K562 (cell line): ENCODE data around the gene WDR18. TPM values are rescaled to one million over a fixed set of nuclear protein-coding genes. Genes with fewer than 3 reads are reported as not detected.

ENCODE experiments used
- ARHGAP35 ChIP-seq: fragments of 450-650 bp; IDR thresholded peaks from 2 replicates; pipeline ENCODE4 v1.6.1; 2018; ENCODE audit not compliant: partially characterized antibody
- ARID2 ChIP-seq: fragments of 450-650 bp; IDR thresholded peaks from 2 replicates; pipeline ENCODE4 v1.6.1; 2017; ENCODE audit warnings: antibody characterized with exemption, mild to moderate bottlenecking
- ATF7 ChIP-seq: fragments of 450-650 bp; IDR thresholded peaks from 2 replicates; pipeline ENCODE4 v1.7.1; 2014; ENCODE audit warnings: mild to moderate bottlenecking, moderate library complexity
- CBX8 ChIP-seq: fragments of 200-600 bp; sonication (generic); IDR thresholded peaks from 2 replicates; pipeline ENCODE4 v1.6.1; 2012; ENCODE audit warnings: borderline replicate concordance, mixed run types, low read depth, mild to moderate bottlenecking, moderate library complexity, mixed read lengths, low read length, control low read depth, inconsistent platforms; ENCODE audit not compliant: poor library complexity, severe bottlenecking; ENCODE audit errors: extremely low read depth
- CCNT2 ChIP-seq: IDR thresholded peaks from 2 replicates; pipeline ENCODE4 v1.6.1; 2011; ENCODE audit warnings: borderline replicate concordance, low read depth, mild to moderate bottlenecking, moderate library complexity, mixed read lengths, low read length; ENCODE audit not compliant: insufficient read length; ENCODE audit errors: extremely low read depth
- CREB1 ChIP-seq, 2 experiments: sonication (generic) in 1 of 2; formaldehyde crosslinking in 1 of 2; IDR thresholded peaks; 2 replicates each; pipeline versions ENCODE4 v1.6.1 to v1.8.0; 2012 to 2022; ENCODE audit warnings: inconsistent platforms in 1 of 2, mild to moderate bottlenecking in 1 of 2, missing genetic modification reagents in 1 of 2, moderate library complexity in 1 of 2
- DMBX1 ChIP-seq: fragments of 250-450 bp; sonication (Bioruptor Pico); IDR thresholded peaks from 2 replicates; pipeline ENCODE4 v1.8.0; 2022; ENCODE audit warnings: inconsistent platforms, mild to moderate bottlenecking, moderate library complexity, borderline replicate concordance
- FOXJ3 ChIP-seq: sonication (generic); formaldehyde crosslinking; IDR thresholded peaks from 2 replicates; pipeline ENCODE4 v1.4.0; 2020; ENCODE audit warnings: mild to moderate bottlenecking, missing genetic modification reagents
- HDGF ChIP-seq: fragments of 450-650 bp; IDR thresholded peaks from 2 replicates; pipeline ENCODE4 v1.6.1; 2016
- HIVEP1 ChIP-seq: fragments of 250-450 bp; sonication (Bioruptor Pico); IDR thresholded peaks from 2 replicates; pipeline ENCODE4 v1.4.0; 2020; ENCODE audit warnings: mild to moderate bottlenecking
- JUND ChIP-seq, 2 experiments: IDR thresholded peaks; 2 replicates in 1 of 2; 3 replicates in 1 of 2; pipeline ENCODE4 v1.6.1; 2011; ENCODE audit warnings: borderline replicate concordance in 2 of 2, low read depth in 2 of 2, low read length in 2 of 2, improper control_type of control experiment in 1 of 2, missing biosample characterization in 1 of 2, missing genetic modification characterization in 1 of 2, missing genetic modification reagents in 1 of 2
- KLF6 ChIP-seq: fragments of 250-450 bp; sonication (Bioruptor Pico); IDR thresholded peaks from 2 replicates; pipeline ENCODE4 v1.4.0; 2020; ENCODE audit warnings: mild to moderate bottlenecking, moderate library complexity, borderline replicate concordance
- MECOM ChIP-seq: fragments of 250-450 bp; sonication (Bioruptor Pico); IDR thresholded peaks from 2 replicates; pipeline ENCODE4 v1.8.0; 2022; ENCODE audit warnings: inconsistent platforms
- NR4A1 ChIP-seq, 2 experiments: fragments of 250-450 bp in 1 of 2; fragments of 450-650 bp in 1 of 2; sonication (Bioruptor Pico) in 1 of 2; IDR thresholded peaks; 2 replicates each; pipeline versions ENCODE4 v1.4.0 to v1.6.1; 2016 to 2020; ENCODE audit warnings: mild to moderate bottlenecking in 2 of 2, missing compliant biosample characterization in 1 of 2, missing genetic modification characterization in 1 of 2, moderate library complexity in 1 of 2
- PRMT5 ChIP-seq: sonication (generic); formaldehyde crosslinking; IDR thresholded peaks from 2 replicates; pipeline ENCODE4 v1.5.0; 2020; ENCODE audit warnings: missing genetic modification reagents
- SIRT6 ChIP-seq: IDR thresholded peaks from one replicate; pipeline ENCODE4 v1.6.1; 2012; ENCODE audit warnings: low read depth, mild to moderate bottlenecking, control low read depth, inconsistent platforms, low read length, moderate library complexity
- YBX1 ChIP-seq: fragments of 450-650 bp; IDR thresholded peaks from 2 replicates; pipeline ENCODE4 v1.7.1; 2016; ENCODE audit warnings: mild to moderate bottlenecking
- YY1 ChIP-seq, 3 experiments: IDR thresholded peaks; 2 replicates each; pipeline ENCODE4 v1.6.1; 2011; ENCODE audit warnings: low read length in 2 of 3, mild to moderate bottlenecking in 2 of 3, moderate library complexity in 2 of 3, borderline replicate concordance in 1 of 3, control low read depth in 1 of 3, low read depth in 1 of 3; ENCODE audit not compliant: insufficient read depth in 3 of 3, insufficient replicate concordance in 2 of 3, control insufficient read depth in 1 of 3, insufficient read length in 1 of 3; ENCODE audit errors: extremely low read depth in 1 of 3
- ZBTB17 ChIP-seq: fragments of 450-650 bp; formaldehyde crosslinking; IDR thresholded peaks from 2 replicates; pipeline ENCODE4 v1.4.0; 2020; ENCODE audit warnings: mild to moderate bottlenecking
- ZKSCAN8 ChIP-seq: fragments of 200-800 bp; sonication (Bioruptor generic); IDR thresholded peaks from 2 replicates; pipeline ENCODE4 v1.6.1; 2016; ENCODE audit warnings: missing genetic modification characterization, missing compliant biosample characterization
- ZNF232 ChIP-seq: sonication (generic); formaldehyde crosslinking; IDR thresholded peaks from 2 replicates; pipeline ENCODE4 v1.8.0; 2022; ENCODE audit warnings: mild to moderate bottlenecking, missing genetic modification reagents
- ZNF436 ChIP-seq: fragments of 250-450, 450-650 bp; sonication (Bioruptor Pico); formaldehyde crosslinking; IDR thresholded peaks from 2 replicates; pipeline ENCODE4 v1.7.0; 2020; ENCODE audit warnings: mild to moderate bottlenecking
- polyA plus RNA-seq, 8 experiments: library from polyadenylated mRNA; depleted of rRNA in 4 of 8; stranded (reverse) in 5 of 8; unstranded in 3 of 8; fragments of >200 nt; fragmentation: Nextera tagmentation in 2 of 8; fragmentation: Illumina TruSeq in 1 of 8; extraction: Ambion mirVana in 2 of 8; extraction: Trizol in 1 of 8; gene quantifications; 2 replicates each; pipeline versions ENCODE4 v1.2.1 to v1.2.3, GENCODE V29; 2011 to 2014; ENCODE audit warnings: inconsistent platforms in 1 of 8, missing spikeins in 1 of 8
- total RNA-seq, 7 experiments: library from RNA; depleted of rRNA in 6 of 7; stranded (reverse); fragments of >200 nt in 6 of 7; fragmentation: Illumina TruSeq in 2 of 7; extraction: Trizol in 2 of 7; gene quantifications; 2 replicates each; pipeline versions ENCODE4 v1.2.1 to v1.2.3, GENCODE V29; 2011 to 2021; ENCODE audit warnings: low replicate concordance in 1 of 7
- TF ChIP-seq, protein P1 (sequence below), 2 experiments: fragments of 450-650 bp; IDR thresholded peaks; 2 replicates each; pipeline ENCODE4 v1.6.1; 2018; ENCODE audit warnings: mild to moderate bottlenecking in 2 of 2, low read depth in 1 of 2; ENCODE audit not compliant: partially characterized antibody in 2 of 2

WDR18 gene
- total and polyA plus RNA-seq, 9 of the 15 experiments (the other 6 are each of a cell fraction or from before 2014, with no cell fraction given): 0.65 to 181 (median 30.1) TPM

DNA sequence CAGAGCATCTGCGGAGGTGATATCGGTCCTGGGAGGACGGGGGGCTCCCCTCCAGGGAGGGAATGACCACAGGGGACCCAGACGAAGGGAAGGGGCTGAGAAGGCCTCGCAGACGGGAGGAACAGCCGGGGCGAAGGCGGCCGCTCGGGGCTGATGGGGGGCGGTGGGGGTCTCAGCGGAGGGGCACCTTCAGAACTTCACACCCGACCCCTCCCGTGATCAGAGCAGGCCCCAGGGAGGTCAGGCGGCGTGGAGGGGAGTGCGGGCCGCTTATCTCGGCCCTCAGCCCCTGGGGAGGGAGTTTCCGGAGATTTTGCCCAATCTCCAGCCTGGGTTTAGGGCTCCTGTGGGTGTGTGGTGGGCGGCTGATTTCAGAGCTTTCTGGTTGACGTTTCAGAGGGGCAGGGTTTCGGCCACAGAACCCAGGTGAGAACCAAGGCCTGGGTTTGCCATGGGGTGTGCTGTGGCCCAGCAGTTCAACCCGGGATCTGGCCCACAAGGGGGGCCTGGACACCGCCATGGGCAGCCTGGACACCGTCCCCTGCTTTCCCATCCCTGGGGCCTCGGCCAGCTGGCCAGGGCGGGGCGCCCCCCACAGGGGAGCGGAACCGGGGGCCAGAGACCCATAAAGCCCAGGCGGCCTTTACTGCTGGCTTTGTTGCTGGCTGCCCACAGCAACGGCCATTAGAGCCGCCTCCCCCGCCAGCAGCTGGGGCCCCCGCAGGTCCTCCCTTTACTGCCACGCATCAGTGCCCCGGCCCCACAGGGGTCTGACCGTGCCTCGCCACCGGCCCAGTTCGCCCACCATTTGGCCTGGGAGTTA is 29.3 kb upstream of the WDR18 start (continued):
- 0 out of 2 replicates have a peak, but pooled peaks have one; percentile 18 for TF ChIP-seq JUND (IDR thresholded peaks at IDR 0.05; ENCODE audit: borderline replicate concordance, low read depth, low read length)
- peak; percentile 9; the same call in 1 of the 3 replicates for TF ChIP-seq JUND (tag; IDR thresholded peaks at IDR 0.05; ENCODE audit: borderline replicate concordance, low read depth, low read length)
- TF ChIP-seq MECOM: no peak
- TF ChIP-seq ARID2: no peak
- TF ChIP-seq CCNT2: peak; percentile 47
- TF ChIP-seq CREB1 (IDR thresholded peaks at IDR 0.05): no peak
- TF ChIP-seq CREB1 (CRISPR knock-in tag; IDR thresholded peaks at IDR 0.05): no peak
- TF ChIP-seq HDGF: no peak
- TF ChIP-seq DMBX1 (CRISPR knock-in tag): 0 out of 2 replicates have a peak, but pooled peaks have one; percentile 26
- peak; percentile 34 for TF ChIP-seq ZBTB17
- TF ChIP-seq KLF6 (CRISPR knock-in tag): no peak
- TF ChIP-seq ARHGAP35: no peak
- no peak for TF ChIP-seq CBX8
- TF ChIP-seq HIVEP1: no peak
- TF ChIP-seq YY1 (IDR thresholded peaks at IDR 0.05; ENCODE audit: borderline replicate concordance in 1 of 3, control insufficient read depth in 1 of 3, extremely low read depth in 1 of 3, insufficient read depth in 3 of 3, insufficient read length in 1 of 3, insufficient replicate concordance in 2 of 3, low read depth in 1 of 3, low read length in 2 of 3): peak in 2 of 3 experiments; percentile 23 to 38
- no peak for TF ChIP-seq NR4A1 (CRISPR knock-in tag; IDR thresholded peaks at IDR 0.05)
- no peak for TF ChIP-seq NR4A1 (tag; IDR thresholded peaks at IDR 0.05)
- TF ChIP-seq FOXJ3: no peak
- TF ChIP-seq, protein P1, sequence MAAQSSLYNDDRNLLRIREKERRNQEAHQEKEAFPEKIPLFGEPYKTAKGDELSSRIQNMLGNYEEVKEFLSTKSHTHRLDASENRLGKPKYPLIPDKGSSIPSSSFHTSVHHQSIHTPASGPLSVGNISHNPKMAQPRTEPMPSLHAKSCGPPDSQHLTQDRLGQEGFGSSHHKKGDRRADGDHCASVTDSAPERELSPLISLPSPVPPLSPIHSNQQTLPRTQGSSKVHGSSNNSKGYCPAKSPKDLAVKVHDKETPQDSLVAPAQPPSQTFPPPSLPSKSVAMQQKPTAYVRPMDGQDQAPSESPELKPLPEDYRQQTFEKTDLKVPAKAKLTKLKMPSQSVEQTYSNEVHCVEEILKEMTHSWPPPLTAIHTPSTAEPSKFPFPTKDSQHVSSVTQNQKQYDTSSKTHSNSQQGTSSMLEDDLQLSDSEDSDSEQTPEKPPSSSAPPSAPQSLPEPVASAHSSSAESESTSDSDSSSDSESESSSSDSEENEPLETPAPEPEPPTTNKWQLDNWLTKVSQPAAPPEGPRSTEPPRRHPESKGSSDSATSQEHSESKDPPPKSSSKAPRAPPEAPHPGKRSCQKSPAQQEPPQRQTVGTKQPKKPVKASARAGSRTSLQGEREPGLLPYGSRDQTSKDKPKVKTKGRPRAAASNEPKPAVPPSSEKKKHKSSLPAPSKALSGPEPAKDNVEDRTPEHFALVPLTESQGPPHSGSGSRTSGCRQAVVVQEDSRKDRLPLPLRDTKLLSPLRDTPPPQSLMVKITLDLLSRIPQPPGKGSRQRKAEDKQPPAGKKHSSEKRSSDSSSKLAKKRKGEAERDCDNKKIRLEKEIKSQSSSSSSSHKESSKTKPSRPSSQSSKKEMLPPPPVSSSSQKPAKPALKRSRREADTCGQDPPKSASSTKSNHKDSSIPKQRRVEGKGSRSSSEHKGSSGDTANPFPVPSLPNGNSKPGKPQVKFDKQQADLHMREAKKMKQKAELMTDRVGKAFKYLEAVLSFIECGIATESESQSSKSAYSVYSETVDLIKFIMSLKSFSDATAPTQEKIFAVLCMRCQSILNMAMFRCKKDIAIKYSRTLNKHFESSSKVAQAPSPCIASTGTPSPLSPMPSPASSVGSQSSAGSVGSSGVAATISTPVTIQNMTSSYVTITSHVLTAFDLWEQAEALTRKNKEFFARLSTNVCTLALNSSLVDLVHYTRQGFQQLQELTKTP (IDR thresholded peaks at IDR 0.05; ENCODE audit: low read depth in 1 of 2, partially characterized antibody in 2 of 2): peak in 1 of 2 experiments; percentile 11
- TF ChIP-seq SIRT6: no peak
- TF ChIP-seq ZKSCAN8 (CRISPR knock-in tag): peak; percentile 94; the same call in 1 of the 2 replicates
- no peak for TF ChIP-seq PRMT5 (CRISPR knock-in tag)
- TF ChIP-seq ATF7: peak; percentile 59; the same call in 1 of the 2 replicates
- no peak for TF ChIP-seq YBX1
- no peak for TF ChIP-seq ZNF232
- no peak for TF ChIP-seq ZNF436
